ENCODE measurements around the gene RPS3. TPM values are rescaled to one million over a fixed set of nuclear protein-coding genes. Genes with fewer than 3 reads are reported as not detected.
"Not testable (repeated sequence)": the region's sequence is repeated elsewhere in the genome, so short reads cannot be mapped to it uniquely, and the experiment has no call there.

RPS3 gene
- total RNA-seq, 1 donor from 2014 or later, result 511 TPM

DNA sequence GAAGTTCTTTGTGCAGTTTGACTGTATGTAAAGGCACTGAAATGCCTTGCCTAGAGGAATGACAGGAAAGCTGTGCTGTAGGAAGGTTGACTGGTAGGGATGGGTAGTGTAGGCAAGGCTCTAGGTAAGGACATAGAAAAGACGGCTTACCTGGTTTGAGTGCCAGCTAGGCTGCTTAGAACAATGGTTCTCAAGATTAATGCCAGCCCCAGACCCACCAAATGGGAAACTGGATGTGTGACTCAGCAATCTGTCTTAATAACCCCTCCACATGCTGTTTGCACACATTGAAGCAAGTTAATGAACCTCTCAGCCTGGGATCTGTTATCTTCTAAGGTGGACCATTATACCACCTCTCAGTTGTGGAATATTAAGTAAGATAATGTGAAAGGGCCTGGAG is 3.7 kb downstream of the RPS3 start:
- Histone ChIP-seq H3K27ac (no peak overlapping the region), H3K9me3 (no peaks in the 10 kb centered on the region), H3K4me1 (peaks cover 0 to 6% of the 10 kb centered on the region in 2 donors), H3K4me3 (no peak overlapping the region), H3K36me3 (peaks cover 55 to 61% of the 10 kb centered on the region in 2 donors), H3K27me3 (no peaks in the 10 kb centered on the region)
- TF ChIP-seq CTCF (IDR thresholded peaks at IDR 0.05), result no peak
- DNase-seq (ENCODE audit: low spot score in 2 of 2), result no peak
- intact Hi-C loops (cut with DNase I), result no loop called here

GRCh38 chr11:75403983-75404658 is 4.8 kb downstream of the RPS3 start:
- H3K9me3 ChIP-seq, result no peaks in the 10 kb centered on the region
- H3K27me3 ChIP-seq, result no peaks in the 10 kb centered on the region
- no peak for TF ChIP-seq CTCF (IDR thresholded peaks at IDR 0.05)
- peaks cover 55 to 61% of the 10 kb centered on the region in 2 donors for H3K36me3 ChIP-seq
- no peak overlapping the region for H3K27ac ChIP-seq
- H3K4me3 ChIP-seq, result no peak overlapping the region
- no peak for DNase-seq (ENCODE audit: low spot score in 2 of 2)
- peaks cover 0 to 6% of the 10 kb centered on the region in 2 donors for H3K4me1 ChIP-seq
- intact Hi-C loops (cut with DNase I), result no loop called here

GRCh38 chr11:75406338-75406777 is 7.0 kb downstream of the RPS3 start:
- H3K9me3 ChIP-seq, result no peaks in the 10 kb centered on the region
- H3K4me1 ChIP-seq, result no peaks in the 10 kb centered on the region
- DNase-seq (ENCODE audit: low spot score in 2 of 2), result no peak
- no peak overlapping the region for H3K4me3 ChIP-seq
- no peak overlapping the region for H3K27ac ChIP-seq
- intact Hi-C loops (cut with DNase I), result loop anchor here (2.0 kb wide), 1 partner anchor 34 kb away; no protein-coding TSS in a partner anchor
- no peaks in the 10 kb centered on the region for H3K27me3 ChIP-seq
- TF ChIP-seq CTCF (IDR thresholded peaks at IDR 0.05), result no peak
- peaks cover 55 to 56% of the 10 kb centered on the region in 2 donors for H3K36me3 ChIP-seq

- Histone ChIP-seq H3K36me3 (peaks cover 37 to 45% of the 10 kb centered on the region in 2 donors), H3K4me3 (no peak overlapping the region), H3K27ac (no peak overlapping the region), H3K9me3 (no peaks in the 10 kb centered on the region), H3K4me1 (no peaks in the 10 kb centered on the region), H3K27me3 (no peaks in the 10 kb centered on the region)
- TF ChIP-seq CTCF (IDR thresholded peaks at IDR 0.05), result no peak
- DNase-seq (ENCODE audit: low spot score in 2 of 2), result no peak
- intact Hi-C loops (cut with DNase I), result no loop called here
Measured at GRCh38 chr11:75408957-75409219, 9.6 kb downstream of the RPS3 start.

GRCh38 chr11:75409971-75410370 is 10.7 kb downstream of the RPS3 start:
- DNase-seq (ENCODE audit: low spot score in 2 of 2); H3K27me3 ChIP-seq; H3K4me1 ChIP-seq; H3K9me3 ChIP-seq; H3K4me3 ChIP-seq; H3K27ac ChIP-seq: not testable (repeated sequence)
- intact Hi-C loops (cut with DNase I), result loop anchor here (10.0 kb wide), 1 partner anchor 1375 kb away; the partner anchor contains the start of gene TSKU
- peaks cover 31 to 35% of the 10 kb centered on the region in 2 donors for H3K36me3 ChIP-seq

DNA sequence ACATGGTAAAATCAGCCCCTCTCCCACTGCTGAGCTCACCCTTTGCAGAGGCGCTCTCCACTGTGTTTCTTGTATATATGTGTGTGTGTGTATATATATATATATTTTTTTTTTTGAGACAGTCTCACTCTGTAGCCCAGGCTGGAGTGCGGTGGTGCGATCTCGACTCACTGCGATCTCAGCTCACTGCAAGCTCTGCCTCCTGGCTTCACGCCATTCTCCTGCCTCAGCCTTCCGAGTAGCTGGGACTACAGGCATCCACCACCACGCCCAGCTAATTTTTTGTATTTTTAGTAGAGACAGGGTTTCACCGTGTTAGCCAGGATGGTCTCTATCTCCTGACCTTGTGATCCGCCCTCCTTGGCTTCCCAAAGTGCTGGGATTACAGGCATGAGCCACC is 13.8 kb downstream of the RPS3 start:
- not testable (repeated sequence) for H3K9me3 ChIP-seq; H3K27ac ChIP-seq; DNase-seq (ENCODE audit: low spot score in 2 of 2); H3K4me1 ChIP-seq; H3K27me3 ChIP-seq; H3K4me3 ChIP-seq
- intact Hi-C loops (cut with DNase I), result loop anchor here (10.0 kb wide), 1 partner anchor 1372 kb away; the partner anchor contains the start of gene TSKU
- peaks cover 9 to 14% of the 10 kb centered on the region in 2 donors for H3K36me3 ChIP-seq

Data from ascending aorta (tissue), 2 donors.